ENCODE measurements around the gene SMURF2.
A peak's percentile ranks its signal among the peaks of the same experiment; 100 is the strongest.

SMURF2 gene

GRCh38 chr17:64506201-64506575 is 155.9 kb downstream of the SMURF2 start, which contains the start of gene DDX5:
DDX5 (minus strand) TSS chr17:64506289; CDS start chr17:64506119, 170 bp downstream.
- TF ChIP-seq FOXM1 (IDR thresholded peaks at IDR 0.05; ENCODE audit: borderline replicate concordance, low read depth) (no peak), NFIC (IDR thresholded peaks at IDR 0.05) (0 out of 2 replicates have a peak, but pooled peaks have one; percentile 11), TCF12 (IDR thresholded peaks at IDR 0.05; ENCODE audit: low read depth) (no peak), EP300 (IDR thresholded peaks at IDR 0.05; ENCODE audit: borderline replicate concordance) (peak; percentile 16; the same call in 1 of the 2 replicates), MAX (IDR thresholded peaks at IDR 0.05) (no peak), TAF1 (IDR thresholded peaks at IDR 0.05; ENCODE audit: low read depth) (peak; percentile 95), REST (IDR thresholded peaks at IDR 0.05; ENCODE audit: low read depth) (no peak), EGR1 (IDR thresholded peaks at IDR 0.05) (peak; percentile 98), CREB1 (IDR thresholded peaks at IDR 0.05; ENCODE audit: low read depth) (peak; percentile 57; the same call in 1 of the 2 replicates), TEAD4 (IDR thresholded peaks at IDR 0.05) (peak; percentile 64)

- TF ChIP-seq USF1 (IDR thresholded peaks at IDR 0.05) (no peak), MAX (IDR thresholded peaks at IDR 0.05) (peak; percentile 85), NFIC (IDR thresholded peaks at IDR 0.05) (no peak), TCF12 (IDR thresholded peaks at IDR 0.05; ENCODE audit: low read depth) (peak; percentile 20), RAD21 (IDR thresholded peaks at IDR 0.05; ENCODE audit: low read depth) (no peak), TAF1 (IDR thresholded peaks at IDR 0.05; ENCODE audit: low read depth) (peak; percentile 89), ZBTB7A (IDR thresholded peaks at IDR 0.05; ENCODE audit: low read depth) (no peak), REST (IDR thresholded peaks at IDR 0.05; ENCODE audit: low read depth) (no peak), EP300 (IDR thresholded peaks at IDR 0.05; ENCODE audit: borderline replicate concordance) (0 out of 2 replicates have a peak, but pooled peaks have one; percentile 14), EGR1 (IDR thresholded peaks at IDR 0.05) (peak; percentile 73; the same call in 1 of the 2 replicates), CEBPB (IDR thresholded peaks at IDR 0.05) (no peak), CREB1 (IDR thresholded peaks at IDR 0.05; ENCODE audit: low read depth) (no peak), YY1 (IDR thresholded peaks at IDR 0.05; ENCODE audit: low read depth) (peak; percentile 94), TEAD4 (IDR thresholded peaks at IDR 0.05) (peak; percentile 71)
These were observed 156.5 kb downstream of the SMURF2 start for GRCh38 chr17:64505340-64506200.

GRCh38 chr17:64504769-64505339 is 157.3 kb downstream of the SMURF2 start:
- TF ChIP-seq TCF12 (IDR thresholded peaks at IDR 0.05; ENCODE audit: low read depth) (no peak), EGR1 (IDR thresholded peaks at IDR 0.05) (no peak), YY1 (IDR thresholded peaks at IDR 0.05; ENCODE audit: low read depth) (no peak), CREB1 (IDR thresholded peaks at IDR 0.05; ENCODE audit: low read depth) (no peak), TAF1 (IDR thresholded peaks at IDR 0.05; ENCODE audit: low read depth) (no peak), FOXM1 (IDR thresholded peaks at IDR 0.05; ENCODE audit: borderline replicate concordance, low read depth) (no peak), CEBPB (IDR thresholded peaks at IDR 0.05) (no peak), NFIC (IDR thresholded peaks at IDR 0.05) (no peak), ZBTB7A (IDR thresholded peaks at IDR 0.05; ENCODE audit: low read depth) (no peak)

- TF ChIP-seq ZBTB7A (IDR thresholded peaks at IDR 0.05; ENCODE audit: low read depth) (no peak), NFIC (IDR thresholded peaks at IDR 0.05) (no peak), EP300 (IDR thresholded peaks at IDR 0.05; ENCODE audit: borderline replicate concordance) (no peak), TCF12 (IDR thresholded peaks at IDR 0.05; ENCODE audit: low read depth) (no peak), REST (IDR thresholded peaks at IDR 0.05; ENCODE audit: low read depth) (no peak), USF1 (IDR thresholded peaks at IDR 0.05) (no peak), FOXM1 (IDR thresholded peaks at IDR 0.05; ENCODE audit: borderline replicate concordance, low read depth) (no peak), RAD21 (IDR thresholded peaks at IDR 0.05; ENCODE audit: low read depth) (no peak), YY1 (IDR thresholded peaks at IDR 0.05; ENCODE audit: low read depth) (no peak), MAX (IDR thresholded peaks at IDR 0.05) (no peak), TAF1 (IDR thresholded peaks at IDR 0.05; ENCODE audit: low read depth) (no peak), TEAD4 (IDR thresholded peaks at IDR 0.05) (no peak), EGR1 (IDR thresholded peaks at IDR 0.05) (no peak), CREB1 (IDR thresholded peaks at IDR 0.05; ENCODE audit: low read depth) (no peak), CEBPB (IDR thresholded peaks at IDR 0.05) (no peak)
These were observed 158.0 kb downstream of the SMURF2 start for GRCh38 chr17:64503821-64504768.
